NCI-H524 treated with DMSO at 0.1 percent for 48 hours (cell line): ENCODE data around the gene CEND1.
A peak's percentile ranks its signal among the peaks of the same experiment; 100 is the strongest.

Source experiments
- DNase-seq: peaks from one replicate; lab custom pipeline; 2025; lab: John Stamatoyannopoulos, UW

CEND1 gene

GRCh38 chr11:811446-812245, 21.8 kb upstream of the CEND1 start:
- DNase-seq = no peak

- no peak for DNase-seq
These were observed 20.2 kb upstream of the CEND1 start for GRCh38 chr11:810040-810567.

- DNase-seq = peak; percentile 72
These were observed 19.6 kb upstream of the CEND1 start, which contains the start of gene RPLP2 for GRCh38 chr11:809287-810039. Gene RPLP2, plus strand, starts transcription at chr11:809967. Its CDS starts 268 bp downstream, at chr11:810235.

- DNase-seq = no peak
These were observed 18.8 kb upstream of the CEND1 start for GRCh38 chr11:808427-809286.

- no peak for DNase-seq
These were observed 14.7 kb upstream of the CEND1 start for GRCh38 chr11:804599-804964.

GRCh38 chr11:803770-804598, 14.1 kb upstream of the CEND1 start:
- DNase-seq = no peak

- DNase-seq = no peak
These were observed 13.5 kb upstream of the CEND1 start for GRCh38 chr11:803467-803742.

GRCh38 chr11:802693-803466, 13.0 kb upstream of the CEND1 start:
- no peak for DNase-seq

- no peak for DNase-seq
These were observed 12.2 kb upstream of the CEND1 start for GRCh38 chr11:802018-802617.

- DNase-seq = no peak
These were observed 11.3 kb upstream of the CEND1 start for GRCh38 chr11:801097-801780.

- DNase-seq = no peak
These were observed 10.6 kb upstream of the CEND1 start for GRCh38 chr11:800473-800872.

GRCh38 chr11:799641-800316, 9.9 kb upstream of the CEND1 start:
- no peak for DNase-seq

GRCh38 chr11:798093-798713, 8.3 kb upstream of the CEND1 start, which contains the start of gene SLC25A22:
Gene SLC25A22, minus strand, starts transcription at chr11:798281. Its CDS starts 3,275 bp downstream, at chr11:795006.
- DNase-seq = no peak

GRCh38 chr11:797296-798092, 7.6 kb upstream of the CEND1 start:
- DNase-seq = peak; percentile 27

- no peak for DNase-seq
These were observed 6.8 kb upstream of the CEND1 start for GRCh38 chr11:796565-797295.

- no peak for DNase-seq
These were observed 6.0 kb upstream of the CEND1 start for GRCh38 chr11:795634-796564.
